Measurements from ENCODE around the gene FAM163B.

Gene FAM163B

GRCh38 chr9:133638711-133639110 is 29.5 kb upstream of the FAM163B start:
- TF ChIP-seq, protein P1, sequence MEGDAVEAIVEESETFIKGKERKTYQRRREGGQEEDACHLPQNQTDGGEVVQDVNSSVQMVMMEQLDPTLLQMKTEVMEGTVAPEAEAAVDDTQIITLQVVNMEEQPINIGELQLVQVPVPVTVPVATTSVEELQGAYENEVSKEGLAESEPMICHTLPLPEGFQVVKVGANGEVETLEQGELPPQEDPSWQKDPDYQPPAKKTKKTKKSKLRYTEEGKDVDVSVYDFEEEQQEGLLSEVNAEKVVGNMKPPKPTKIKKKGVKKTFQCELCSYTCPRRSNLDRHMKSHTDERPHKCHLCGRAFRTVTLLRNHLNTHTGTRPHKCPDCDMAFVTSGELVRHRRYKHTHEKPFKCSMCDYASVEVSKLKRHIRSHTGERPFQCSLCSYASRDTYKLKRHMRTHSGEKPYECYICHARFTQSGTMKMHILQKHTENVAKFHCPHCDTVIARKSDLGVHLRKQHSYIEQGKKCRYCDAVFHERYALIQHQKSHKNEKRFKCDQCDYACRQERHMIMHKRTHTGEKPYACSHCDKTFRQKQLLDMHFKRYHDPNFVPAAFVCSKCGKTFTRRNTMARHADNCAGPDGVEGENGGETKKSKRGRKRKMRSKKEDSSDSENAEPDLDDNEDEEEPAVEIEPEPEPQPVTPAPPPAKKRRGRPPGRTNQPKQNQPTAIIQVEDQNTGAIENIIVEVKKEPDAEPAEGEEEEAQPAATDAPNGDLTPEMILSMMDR (IDR thresholded peaks at IDR 0.05; ENCODE audit: low read depth, low read length) = no peak
- H3K4me3 ChIP-seq (ENCODE audit: low read depth, low read length) = no peak overlapping the region

GRCh38 chr9:133638076-133638475 is 28.9 kb upstream of the FAM163B start:
- H3K4me3 ChIP-seq (ENCODE audit: low read depth, low read length) = no peak overlapping the region
- TF ChIP-seq, protein P1 (IDR thresholded peaks at IDR 0.05; ENCODE audit: low read depth, low read length) = no peak

DNA sequence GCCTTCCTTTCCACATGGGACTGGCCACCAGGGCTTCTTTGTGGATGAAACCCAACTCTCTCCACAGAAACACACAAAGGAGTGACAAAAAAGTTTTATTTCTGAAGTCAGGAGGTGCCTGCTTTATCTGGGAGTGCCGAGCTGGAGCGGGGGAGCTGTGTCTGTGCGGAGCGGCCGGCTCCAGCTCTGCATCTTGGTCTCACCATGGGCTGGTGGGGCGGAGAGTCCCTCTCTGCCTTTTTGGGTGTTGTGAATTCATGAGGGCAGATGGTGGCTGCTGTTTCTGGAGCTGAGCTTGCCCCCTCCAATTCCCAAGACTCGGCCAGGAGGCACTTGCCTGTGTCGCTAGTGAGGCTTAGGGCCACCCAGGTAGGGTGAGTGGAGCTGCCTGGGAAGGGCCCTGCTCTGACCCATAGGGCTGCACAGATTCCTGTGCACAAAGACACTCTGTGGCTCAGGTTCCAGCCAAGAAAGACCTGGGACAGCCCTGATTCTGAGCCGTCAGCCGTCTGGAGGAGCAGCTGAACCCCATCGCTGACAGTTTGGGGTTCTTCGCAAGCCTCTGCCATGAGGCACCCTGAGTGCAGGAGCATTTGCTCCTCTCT is 28.4 kb upstream of the FAM163B start:
- no peak overlapping the region for H3K4me3 ChIP-seq (ENCODE audit: low read depth, low read length)
- TF ChIP-seq, protein P1 (IDR thresholded peaks at IDR 0.05; ENCODE audit: low read depth, low read length) = no peak

DNA sequence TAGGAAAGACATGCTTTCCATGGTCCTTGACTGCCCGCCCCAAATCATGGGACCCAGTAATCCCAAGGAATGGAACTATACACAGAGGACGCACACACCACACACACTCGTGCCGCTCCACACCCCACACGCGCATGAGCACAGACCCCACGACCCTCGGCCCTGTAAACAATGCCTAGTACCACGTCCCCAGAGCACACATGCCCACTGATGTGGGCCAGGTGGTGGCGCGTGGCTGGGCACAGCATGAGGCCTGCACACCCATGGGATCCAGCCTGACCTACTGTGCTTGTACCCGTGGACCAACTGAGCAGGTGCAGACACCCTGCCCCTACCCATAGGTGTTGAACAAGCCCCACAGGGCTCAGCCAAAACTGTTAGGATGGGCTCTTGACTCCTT is 27.7 kb upstream of the FAM163B start:
- no peak overlapping the region for H3K4me3 ChIP-seq (ENCODE audit: low read depth, low read length)
- TF ChIP-seq, protein P1 (IDR thresholded peaks at IDR 0.05; ENCODE audit: low read depth, low read length) = no peak

GRCh38 chr9:133635533-133636531 is 26.6 kb upstream of the FAM163B start, which contains the start of gene DBH:
TSS of gene DBH (plus strand) at chr9:133636363. CDS start at chr9:133636372, 9 bp downstream.
- TF ChIP-seq, protein P1 (IDR thresholded peaks at IDR 0.05; ENCODE audit: low read depth, low read length) = no peak
- no peak within 1 kb of the TSS for H3K4me3 ChIP-seq (ENCODE audit: low read depth, low read length)

GRCh38 chr9:133635098-133635497 is 25.9 kb upstream of the FAM163B start:
- no peak overlapping the region for H3K4me3 ChIP-seq (ENCODE audit: low read depth, low read length)
- TF ChIP-seq, protein P1 (IDR thresholded peaks at IDR 0.05; ENCODE audit: low read depth, low read length) = no peak

Measured in WI38 (cell line).